ENCODE data around the gene FGF14.

Gene FGF14

GRCh38 chr13:102142473-102142826 is 259.4 kb downstream of the FGF14 start:
- H3F3A ChIP-seq (ENCODE audit: control insufficient read depth, insufficient read depth), result no peaks in the 10 kb centered on the region
- no peaks in the 10 kb centered on the region for H4K20me1 ChIP-seq (ENCODE audit: control insufficient read depth, insufficient read depth, low read depth, low read length)
- H3K36me3 ChIP-seq (ENCODE audit: control insufficient read depth, low read length), result no peaks in the 10 kb centered on the region
- no peaks in the 10 kb centered on the region for H3K4me1 ChIP-seq (ENCODE audit: control insufficient read depth, low read length)
- H3K4me2 ChIP-seq (ENCODE audit: low read length), result no peak overlapping the region
- no peaks in the 10 kb centered on the region for H3K79me2 ChIP-seq (ENCODE audit: control insufficient read depth, low read length)
- no peaks in the 10 kb centered on the region for H3K27me3 ChIP-seq (ENCODE audit: control insufficient read depth, low read length)
- no peaks in the 10 kb centered on the region for H3K9me3 ChIP-seq (ENCODE audit: control insufficient read depth, insufficient read depth, low read length)
- no peak overlapping the region for H3K27ac ChIP-seq (ENCODE audit: low read depth, low read length)
- H3K4me3 ChIP-seq (ENCODE audit: low read length), result no peak overlapping the region
- TF ChIP-seq EZH2phosphoT487 (IDR thresholded peaks at IDR 0.05; ENCODE audit: borderline replicate concordance, low read length) (no peak), CTCF (IDR thresholded peaks at IDR 0.05; ENCODE audit: low read depth, low read length, poor library complexity, severe bottlenecking) (no peak)
- H3K9me2 ChIP-seq (replicated peaks; ENCODE audit: control insufficient read depth, low read length), result no peaks in the 10 kb centered on the region

- Histone ChIP-seq H3K27me3 (ENCODE audit: control insufficient read depth, low read length) (no peaks in the 10 kb centered on the region), H4K20me1 (ENCODE audit: control insufficient read depth, insufficient read depth, low read depth, low read length) (no peaks in the 10 kb centered on the region), H3F3A (ENCODE audit: control insufficient read depth, insufficient read depth) (no peaks in the 10 kb centered on the region), H3K36me3 (ENCODE audit: control insufficient read depth, low read length) (no peaks in the 10 kb centered on the region), H3K27ac (ENCODE audit: low read depth, low read length) (no peak overlapping the region), H3K79me2 (ENCODE audit: control insufficient read depth, low read length) (no peaks in the 10 kb centered on the region), H3K9me3 (ENCODE audit: control insufficient read depth, insufficient read depth, low read length) (no peaks in the 10 kb centered on the region), H3K4me2 (ENCODE audit: low read length) (no peak overlapping the region), H3K9me2 (replicated peaks; ENCODE audit: control insufficient read depth, low read length) (no peaks in the 10 kb centered on the region), H3K4me3 (ENCODE audit: low read length) (no peak overlapping the region), H3K4me1 (ENCODE audit: control insufficient read depth, low read length) (no peaks in the 10 kb centered on the region)
- TF ChIP-seq CTCF (IDR thresholded peaks at IDR 0.05; ENCODE audit: low read depth, low read length, poor library complexity, severe bottlenecking) (peak; percentile 70), EZH2phosphoT487 (IDR thresholded peaks at IDR 0.05; ENCODE audit: borderline replicate concordance, low read length) (no peak)
Measured at GRCh38 chr13:102141625-102142472, 260.0 kb downstream of the FGF14 start.

- Histone ChIP-seq H3K4me1 (ENCODE audit: control insufficient read depth, low read length) (no peaks in the 10 kb centered on the region), H4K20me1 (ENCODE audit: control insufficient read depth, insufficient read depth, low read depth, low read length) (no peaks in the 10 kb centered on the region), H3K4me3 (ENCODE audit: low read length) (no peak overlapping the region), H3K9me3 (ENCODE audit: control insufficient read depth, insufficient read depth, low read length) (no peaks in the 10 kb centered on the region), H3K9me2 (replicated peaks; ENCODE audit: control insufficient read depth, low read length) (no peaks in the 10 kb centered on the region), H3K4me2 (ENCODE audit: low read length) (no peak overlapping the region), H3K36me3 (ENCODE audit: control insufficient read depth, low read length) (no peaks in the 10 kb centered on the region), H3K79me2 (ENCODE audit: control insufficient read depth, low read length) (no peaks in the 10 kb centered on the region), H3K27me3 (ENCODE audit: control insufficient read depth, low read length) (no peaks in the 10 kb centered on the region), H3F3A (ENCODE audit: control insufficient read depth, insufficient read depth) (no peaks in the 10 kb centered on the region), H3K27ac (ENCODE audit: low read depth, low read length) (no peak overlapping the region)
- TF ChIP-seq CTCF (IDR thresholded peaks at IDR 0.05; ENCODE audit: low read depth, low read length, poor library complexity, severe bottlenecking) (no peak), EZH2phosphoT487 (IDR thresholded peaks at IDR 0.05; ENCODE audit: borderline replicate concordance, low read length) (no peak)
Measured at GRCh38 chr13:102139626-102140025, 262.2 kb downstream of the FGF14 start.

All from DOHH2 (cell line).